OCI-LY1 (cell line): ENCODE measurements around the gene SPG11.

ENCODE experiments used
- H2AFZ ChIP-seq: fragments of 200-600 bp; sonication (generic), shearing (Covaris generic); 2 replicates; pipeline ENCODE4 v1.6.0; 2014; ENCODE audit warnings: antibody characterized with exemption, mild to moderate bottlenecking, low read length
- H3F3A ChIP-seq: fragments of 200-600 bp; sonication (generic), shearing (Covaris generic); 2 replicates; pipeline ENCODE4 v1.6.0; 2014; ENCODE audit warnings: mild to moderate bottlenecking, antibody characterized with exemption, low read length, moderate library complexity; ENCODE audit not compliant: insufficient read depth
- H3K27ac ChIP-seq: fragments of 200-600 bp; sonication (generic); 2 replicates; pipeline ENCODE4 v1.5.1; 2014; ENCODE audit warnings: low read length, mixed run types, mild to moderate bottlenecking, low read depth; ENCODE audit not compliant: poor library complexity, severe bottlenecking
- H3K27me3 ChIP-seq: fragments of 200-600 bp; sonication (generic); 2 replicates; pipeline ENCODE4 v1.6.0; 2014; ENCODE audit warnings: antibody characterized with exemption, mild to moderate bottlenecking, low read length, moderate library complexity; ENCODE audit not compliant: insufficient read depth
- H3K36me3 ChIP-seq: fragments of 200-600 bp; sonication (generic); 2 replicates; pipeline ENCODE4 v1.6.1; 2014; ENCODE audit warnings: mild to moderate bottlenecking, antibody characterized with exemption, low read length, moderate library complexity, mixed read lengths; ENCODE audit not compliant: insufficient read depth
- H3K4me1 ChIP-seq: fragments of 200-600 bp; sonication (generic); 2 replicates; pipeline ENCODE4 v1.5.1; 2014; ENCODE audit warnings: mild to moderate bottlenecking, low read length, moderate library complexity; ENCODE audit not compliant: insufficient read depth, severe bottlenecking
- H3K4me2 ChIP-seq: fragments of 200-600 bp; sonication (generic), shearing (Covaris generic); 2 replicates; pipeline ENCODE4 v1.6.1; 2014; ENCODE audit warnings: low read length
- H3K4me3 ChIP-seq: fragments of 200-600 bp; sonication (generic); 2 replicates; pipeline ENCODE4 v1.5.1; 2014; ENCODE audit warnings: low read length, low read depth, mild to moderate bottlenecking, mixed read lengths; ENCODE audit not compliant: poor library complexity, severe bottlenecking
- H3K79me2 ChIP-seq: fragments of 200-600 bp; shearing (Covaris generic); 2 replicates; pipeline ENCODE4 v1.6.1; 2016; ENCODE audit warnings: mixed run types, low read length, mixed read lengths; ENCODE audit not compliant: insufficient read depth
- H3K9ac ChIP-seq: fragments of 200-600 bp; sonication (generic), shearing (Covaris generic); 2 replicates; pipeline ENCODE4 v1.6.1; 2014; ENCODE audit warnings: mild to moderate bottlenecking, low read length, mixed read lengths
- H3K9me2 ChIP-seq: fragments of 200-600 bp; sonication (generic), shearing (Covaris generic); 2 replicates; pipeline ENCODE4 v1.6.1; 2014; ENCODE audit warnings: low read depth, mild to moderate bottlenecking, low read length, mixed read lengths
- H3K9me3 ChIP-seq: fragments of 200-600 bp; shearing (Covaris generic); 2 replicates; pipeline ENCODE4 v1.6.1; 2014; ENCODE audit warnings: low read length, mixed read lengths
- H4K20me1 ChIP-seq: fragments of 200-600 bp; sonication (generic), shearing (Covaris generic); 2 replicates; pipeline ENCODE4 v1.6.0; 2016; ENCODE audit warnings: mild to moderate bottlenecking, low read length; ENCODE audit not compliant: insufficient read depth
- CTCF ChIP-seq: fragments of 200-600 bp; sonication (generic), shearing (Covaris generic); IDR thresholded peaks from 2 replicates; pipeline ENCODE4 v1.5.1; 2017; ENCODE audit warnings: mild to moderate bottlenecking, antibody characterized with exemption, low read length, moderate library complexity, mixed read lengths
- EZH2 ChIP-seq: fragments of 200-600 bp; sonication (generic), shearing (Covaris generic); IDR thresholded peaks from 2 replicates; pipeline ENCODE4 v1.8.0; 2017; ENCODE audit warnings: borderline replicate concordance, mixed run types, mild to moderate bottlenecking, antibody characterized with exemption, low read length, moderate library complexity, mixed read lengths

Gene SPG11

GRCh38 chr15:44661576-44661975, 1.9 kb downstream of the SPG11 start:
- no peaks in the 10 kb centered on the region for H3K9me2 ChIP-seq
- H3K9me3 ChIP-seq: no peaks in the 10 kb centered on the region
- H3K4me3 ChIP-seq: peak overlapping the region; percentile 88
- peaks cover 39% of the 10 kb centered on the region for H3K4me1 ChIP-seq
- peak overlapping the region; percentile 98 for H3K9ac ChIP-seq
- no peak overlapping the region for H2AFZ ChIP-seq
- peaks cover 30% of the 10 kb centered on the region for H3K36me3 ChIP-seq
- 0 out of 2 replicates have a peak, but pooled peaks cover 4% of the 10 kb centered on the region for H3F3A ChIP-seq
- TF ChIP-seq CTCF (no peak), EZH2 (no peak)
- no peak overlapping the region for H3K27ac ChIP-seq
- no peaks in the 10 kb centered on the region for H3K27me3 ChIP-seq
- H3K79me2 ChIP-seq: peaks cover 11% of the 10 kb centered on the region; the same call in 1 of the 2 replicates
- H3K4me2 ChIP-seq: peak overlapping the region; percentile 93
- H4K20me1 ChIP-seq: no peaks in the 10 kb centered on the region

GRCh38 chr15:44659056-44659455, 4.4 kb downstream of the SPG11 start:
- no peak overlapping the region for H2AFZ ChIP-seq

DNA sequence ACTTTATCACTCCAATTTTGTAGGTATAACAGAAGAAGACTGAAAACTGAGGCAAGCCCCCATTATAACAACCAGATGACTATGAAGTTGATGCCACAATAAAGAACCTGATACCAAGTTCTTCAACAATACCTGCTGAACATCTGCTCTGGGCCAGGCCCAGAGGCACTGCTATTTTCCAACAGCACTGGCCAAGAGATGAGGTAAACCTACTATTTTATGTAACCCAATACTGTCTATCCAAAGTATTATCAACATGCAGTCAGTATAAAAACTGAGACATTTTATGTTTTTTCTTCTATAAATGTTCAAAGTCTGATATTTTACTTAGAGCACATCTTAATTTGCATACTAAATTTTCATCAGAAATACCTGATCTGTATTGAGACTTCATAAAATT, 6.1 kb downstream of the SPG11 start:
- no peak overlapping the region for H3K4me3 ChIP-seq
- H3K36me3 ChIP-seq: peaks cover 69% of the 10 kb centered on the region
- H3K9me3 ChIP-seq: no peaks in the 10 kb centered on the region

More at GRCh38 chr15:44659056-44659455, 4.4 kb downstream of the SPG11 start:
- TF ChIP-seq CTCF: no peak
- no peak for TF ChIP-seq EZH2
- Histone ChIP-seq H3K4me1 (peaks cover 19% of the 10 kb centered on the region), H3K27me3 (no peaks in the 10 kb centered on the region), H3K79me2 (peaks cover 11% of the 10 kb centered on the region; the same call in 1 of the 2 replicates), H3K9ac (no peak overlapping the region), H3K36me3 (peaks cover 54% of the 10 kb centered on the region), H3K27ac (no peak overlapping the region), H3K4me3 (no peak overlapping the region), H3K9me3 (no peaks in the 10 kb centered on the region), H3F3A (0 out of 2 replicates have a peak, but pooled peaks cover 4% of the 10 kb centered on the region), H3K9me2 (no peaks in the 10 kb centered on the region), H4K20me1 (no peaks in the 10 kb centered on the region), H3K4me2 (no peak overlapping the region)

More for the DNA sequence above, 6.1 kb downstream of the SPG11 start:
- Histone ChIP-seq H3K27ac (no peak overlapping the region), H3K27me3 (no peaks in the 10 kb centered on the region), H4K20me1 (no peaks in the 10 kb centered on the region), H3K79me2 (peaks cover 9% of the 10 kb centered on the region; the same call in 1 of the 2 replicates), H3K9me2 (no peaks in the 10 kb centered on the region), H3K4me2 (no peak overlapping the region), H3F3A (no peaks in the 10 kb centered on the region), H2AFZ (no peak overlapping the region), H3K4me1 (peaks cover 10% of the 10 kb centered on the region), H3K9ac (no peak overlapping the region)
- TF ChIP-seq EZH2: no peak
- no peak for TF ChIP-seq CTCF
